ENCODE measurements around the gene OR4D10. TPM values are rescaled to one million over a fixed set of nuclear protein-coding genes. Genes with fewer than 3 reads are reported as not detected.

OR4D10 gene
- total and polyA plus RNA-seq, 2 of the 8 experiments (the other 6 are each of a cell fraction or from before 2014, with no cell fraction given), result not detected

- TF ChIP-seq, protein P1, sequence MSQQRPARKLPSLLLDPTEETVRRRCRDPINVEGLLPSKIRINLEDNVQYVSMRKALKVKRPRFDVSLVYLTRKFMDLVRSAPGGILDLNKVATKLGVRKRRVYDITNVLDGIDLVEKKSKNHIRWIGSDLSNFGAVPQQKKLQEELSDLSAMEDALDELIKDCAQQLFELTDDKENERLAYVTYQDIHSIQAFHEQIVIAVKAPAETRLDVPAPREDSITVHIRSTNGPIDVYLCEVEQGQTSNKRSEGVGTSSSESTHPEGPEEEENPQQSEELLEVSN (IDR thresholded peaks at IDR 0.05), result no peak
These were observed 38.0 kb downstream of the OR4D10 start, which contains the start of gene OR4D9 (continued) for GRCh38 chr11:59510941-59511589.
